ENCODE data around the gene SUN2. TPM values are rescaled to one million over a fixed set of nuclear protein-coding genes. Genes with fewer than 3 reads are reported as not detected.

Gene SUN2
- total and polyA plus RNA-seq, 2 of the 13 experiments (the other 11 are each of a cell fraction or from before 2014, with no cell fraction given) = 45.6 to 56.6 TPM

DNA sequence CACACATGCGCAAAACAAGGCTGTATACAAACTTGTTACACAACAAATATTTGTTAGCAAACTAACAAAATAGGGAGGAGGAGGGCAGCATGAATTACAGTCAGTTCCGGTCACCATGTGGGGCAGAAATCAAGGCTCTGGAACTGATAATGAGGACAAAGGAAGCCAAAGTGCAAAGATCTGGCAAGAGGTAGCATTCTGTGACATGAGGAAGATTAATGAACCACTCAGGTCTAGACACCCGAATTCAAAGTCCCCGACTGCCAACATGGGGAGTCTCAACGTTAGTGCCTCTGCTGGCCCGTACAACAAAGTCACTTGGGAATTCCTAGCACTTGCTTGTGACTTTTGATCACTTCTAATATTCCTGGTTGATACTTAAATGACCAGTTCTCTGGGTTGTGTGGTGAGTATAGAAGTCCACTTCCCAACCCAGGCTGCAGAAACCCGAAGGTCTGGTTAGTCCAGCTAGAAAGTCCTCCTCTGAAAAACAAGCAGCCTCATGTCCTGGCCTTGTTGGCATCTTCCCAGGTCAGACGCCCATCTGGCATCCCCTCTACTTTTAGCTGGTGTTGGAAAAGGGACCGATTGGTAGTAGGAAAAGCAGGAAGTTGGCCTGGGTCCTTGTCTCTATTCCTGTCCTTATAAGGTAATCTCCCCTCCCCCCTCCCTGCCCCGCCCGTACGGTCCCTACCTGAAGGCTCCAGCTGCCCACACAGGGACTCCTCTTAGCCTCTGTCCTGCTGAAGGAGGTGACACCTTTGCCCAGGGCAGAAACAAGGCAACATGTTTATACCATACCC is 1.6 kb downstream of the SUN2 start:
- H3K36me3 ChIP-seq (replicated peaks in 1 of 2; ENCODE audit: control insufficient read depth in 1 of 2, insufficient read depth in 2 of 2, low read length in 2 of 2) = peaks cover 26 to 38% of the 10 kb centered on the region in 2 experiments; a peak in 4 of 5 replicates
- ATAC-seq = peak; percentile 52
- POLR2A ChIA-PET = interaction anchor here (0.6 to 1.6 kb wide), 11 partner anchors 8 to 89 kb away, joined by 3 to 5 read pairs (median 4); partner anchors contain the start of genes GTPBP1 and TOMM22
- intact Hi-C loops (cut with micrococcal nuclease; ENCODE audit: unreplicated experiment) = no loop called here
- 2% methylated on average over 10 of the region's 12 CpGs for WGBS (ENCODE audit: low lambda C conversion rate)
- no peaks in the 10 kb centered on the region; a peak in 1 of 5 replicates for H3K27me3 ChIP-seq (ENCODE audit: control insufficient read depth in 1 of 2, insufficient read depth in 2 of 2, low read length in 2 of 2)
- in situ Hi-C loops (cut with HindIII; ENCODE audit: extremely low pct_ligation_motif_present, low pct_unique_long_range_greater_than_20kb) = no loop called here
- peak overlapping the region; percentile 69 to 92 (median 72) for H3K4me3 ChIP-seq (replicated peaks in 1 of 3; ENCODE audit: insufficient read depth in 1 of 3, low read depth in 2 of 3, low read length in 3 of 3)
- CTCF ChIA-PET (ENCODE audit: low intra/inter-chr PET ratio, low total read pairs) = no interaction called here
- peaks cover 3% of the 10 kb centered on the region for H3K79me2 ChIP-seq (ENCODE audit: insufficient read depth, low read length)
- FAIRE-seq = peak; percentile 87
- H3K4me1 ChIP-seq (ENCODE audit: insufficient read depth, low read length) = peaks cover 46% of the 10 kb centered on the region
- H2AFZ ChIP-seq (ENCODE audit: low read length) = no peak overlapping the region
- peak overlapping the region; percentile 98 for H3K27ac ChIP-seq (ENCODE audit: extremely low read length, insufficient read depth, low read length)
- peak overlapping the region; percentile 99 for H3K4me2 ChIP-seq (ENCODE audit: low read depth, low read length)
- TSS peak; percentile 67 for BruUV-seq (replicated peaks)
- no peaks in the 10 kb centered on the region for H3K9me3 ChIP-seq (ENCODE audit: low read length)
- DNase-seq (ENCODE audit: low spot score) = peak; percentile 88
- H3K9ac ChIP-seq (ENCODE audit: insufficient read depth, low read depth, low read length) = peak overlapping the region; percentile 84
- H4K20me1 ChIP-seq (ENCODE audit: insufficient read depth, low read length) = no peaks in the 10 kb centered on the region
- TF ChIP-seq ERF (CRISPR knock-in tag; IDR thresholded peaks at IDR 0.05) (0 out of 2 replicates have a peak, but pooled peaks have one; percentile 20), CC2D1A (CRISPR knock-in tag; IDR thresholded peaks at IDR 0.05) (0 out of 2 replicates have a peak, but pooled peaks have one; percentile 61), TBX2 (CRISPR knock-in tag; IDR thresholded peaks at IDR 0.05; ENCODE audit: borderline replicate concordance) (peak; percentile 45; the same call in 1 of the 2 replicates), RARA (CRISPR knock-in tag; IDR thresholded peaks at IDR 0.05) (peak; percentile 70), ZNF547 (CRISPR knock-in tag; IDR thresholded peaks at IDR 0.05) (no peak)
- TF ChIP-seq, protein P1, sequence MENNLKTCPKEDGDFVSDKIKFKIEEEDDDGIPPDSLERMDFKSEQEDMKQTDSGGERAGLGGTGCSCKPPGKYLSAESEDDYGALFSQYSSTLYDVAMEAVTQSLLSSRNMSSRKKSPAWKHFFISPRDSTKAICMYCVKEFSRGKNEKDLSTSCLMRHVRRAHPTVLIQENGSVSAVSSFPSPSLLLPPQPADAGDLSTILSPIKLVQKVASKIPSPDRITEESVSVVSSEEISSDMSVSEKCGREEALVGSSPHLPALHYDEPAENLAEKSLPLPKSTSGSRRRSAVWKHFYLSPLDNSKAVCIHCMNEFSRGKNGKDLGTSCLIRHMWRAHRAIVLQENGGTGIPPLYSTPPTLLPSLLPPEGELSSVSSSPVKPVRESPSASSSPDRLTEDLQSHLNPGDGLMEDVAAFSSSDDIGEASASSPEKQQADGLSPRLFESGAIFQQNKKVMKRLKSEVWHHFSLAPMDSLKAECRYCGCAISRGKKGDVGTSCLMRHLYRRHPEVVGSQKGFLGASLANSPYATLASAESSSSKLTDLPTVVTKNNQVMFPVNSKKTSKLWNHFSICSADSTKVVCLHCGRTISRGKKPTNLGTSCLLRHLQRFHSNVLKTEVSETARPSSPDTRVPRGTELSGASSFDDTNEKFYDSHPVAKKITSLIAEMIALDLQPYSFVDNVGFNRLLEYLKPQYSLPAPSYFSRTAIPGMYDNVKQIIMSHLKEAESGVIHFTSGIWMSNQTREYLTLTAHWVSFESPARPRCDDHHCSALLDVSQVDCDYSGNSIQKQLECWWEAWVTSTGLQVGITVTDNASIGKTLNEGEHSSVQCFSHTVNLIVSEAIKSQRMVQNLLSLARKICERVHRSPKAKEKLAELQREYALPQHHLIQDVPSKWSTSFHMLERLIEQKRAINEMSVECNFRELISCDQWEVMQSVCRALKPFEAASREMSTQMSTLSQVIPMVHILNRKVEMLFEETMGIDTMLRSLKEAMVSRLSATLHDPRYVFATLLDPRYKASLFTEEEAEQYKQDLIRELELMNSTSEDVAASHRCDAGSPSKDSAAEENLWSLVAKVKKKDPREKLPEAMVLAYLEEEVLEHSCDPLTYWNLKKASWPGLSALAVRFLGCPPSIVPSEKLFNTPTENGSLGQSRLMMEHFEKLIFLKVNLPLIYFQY (CRISPR knock-in tag; IDR thresholded peaks at IDR 0.05; ENCODE audit: borderline replicate concordance) = peak; percentile 32; the same call in 1 of the 2 replicates
- TF ChIP-seq, protein P2, sequence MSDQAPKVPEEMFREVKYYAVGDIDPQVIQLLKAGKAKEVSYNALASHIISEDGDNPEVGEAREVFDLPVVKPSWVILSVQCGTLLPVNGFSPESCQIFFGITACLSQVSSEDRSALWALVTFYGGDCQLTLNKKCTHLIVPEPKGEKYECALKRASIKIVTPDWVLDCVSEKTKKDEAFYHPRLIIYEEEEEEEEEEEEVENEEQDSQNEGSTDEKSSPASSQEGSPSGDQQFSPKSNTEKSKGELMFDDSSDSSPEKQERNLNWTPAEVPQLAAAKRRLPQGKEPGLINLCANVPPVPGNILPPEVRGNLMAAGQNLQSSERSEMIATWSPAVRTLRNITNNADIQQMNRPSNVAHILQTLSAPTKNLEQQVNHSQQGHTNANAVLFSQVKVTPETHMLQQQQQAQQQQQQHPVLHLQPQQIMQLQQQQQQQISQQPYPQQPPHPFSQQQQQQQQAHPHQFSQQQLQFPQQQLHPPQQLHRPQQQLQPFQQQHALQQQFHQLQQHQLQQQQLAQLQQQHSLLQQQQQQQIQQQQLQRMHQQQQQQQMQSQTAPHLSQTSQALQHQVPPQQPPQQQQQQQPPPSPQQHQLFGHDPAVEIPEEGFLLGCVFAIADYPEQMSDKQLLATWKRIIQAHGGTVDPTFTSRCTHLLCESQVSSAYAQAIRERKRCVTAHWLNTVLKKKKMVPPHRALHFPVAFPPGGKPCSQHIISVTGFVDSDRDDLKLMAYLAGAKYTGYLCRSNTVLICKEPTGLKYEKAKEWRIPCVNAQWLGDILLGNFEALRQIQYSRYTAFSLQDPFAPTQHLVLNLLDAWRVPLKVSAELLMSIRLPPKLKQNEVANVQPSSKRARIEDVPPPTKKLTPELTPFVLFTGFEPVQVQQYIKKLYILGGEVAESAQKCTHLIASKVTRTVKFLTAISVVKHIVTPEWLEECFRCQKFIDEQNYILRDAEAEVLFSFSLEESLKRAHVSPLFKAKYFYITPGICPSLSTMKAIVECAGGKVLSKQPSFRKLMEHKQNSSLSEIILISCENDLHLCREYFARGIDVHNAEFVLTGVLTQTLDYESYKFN (CRISPR knock-in tag; conservative IDR thresholded peaks at IDR 0.05) = peak; percentile 84
- TF ChIP-seq, protein P3, sequence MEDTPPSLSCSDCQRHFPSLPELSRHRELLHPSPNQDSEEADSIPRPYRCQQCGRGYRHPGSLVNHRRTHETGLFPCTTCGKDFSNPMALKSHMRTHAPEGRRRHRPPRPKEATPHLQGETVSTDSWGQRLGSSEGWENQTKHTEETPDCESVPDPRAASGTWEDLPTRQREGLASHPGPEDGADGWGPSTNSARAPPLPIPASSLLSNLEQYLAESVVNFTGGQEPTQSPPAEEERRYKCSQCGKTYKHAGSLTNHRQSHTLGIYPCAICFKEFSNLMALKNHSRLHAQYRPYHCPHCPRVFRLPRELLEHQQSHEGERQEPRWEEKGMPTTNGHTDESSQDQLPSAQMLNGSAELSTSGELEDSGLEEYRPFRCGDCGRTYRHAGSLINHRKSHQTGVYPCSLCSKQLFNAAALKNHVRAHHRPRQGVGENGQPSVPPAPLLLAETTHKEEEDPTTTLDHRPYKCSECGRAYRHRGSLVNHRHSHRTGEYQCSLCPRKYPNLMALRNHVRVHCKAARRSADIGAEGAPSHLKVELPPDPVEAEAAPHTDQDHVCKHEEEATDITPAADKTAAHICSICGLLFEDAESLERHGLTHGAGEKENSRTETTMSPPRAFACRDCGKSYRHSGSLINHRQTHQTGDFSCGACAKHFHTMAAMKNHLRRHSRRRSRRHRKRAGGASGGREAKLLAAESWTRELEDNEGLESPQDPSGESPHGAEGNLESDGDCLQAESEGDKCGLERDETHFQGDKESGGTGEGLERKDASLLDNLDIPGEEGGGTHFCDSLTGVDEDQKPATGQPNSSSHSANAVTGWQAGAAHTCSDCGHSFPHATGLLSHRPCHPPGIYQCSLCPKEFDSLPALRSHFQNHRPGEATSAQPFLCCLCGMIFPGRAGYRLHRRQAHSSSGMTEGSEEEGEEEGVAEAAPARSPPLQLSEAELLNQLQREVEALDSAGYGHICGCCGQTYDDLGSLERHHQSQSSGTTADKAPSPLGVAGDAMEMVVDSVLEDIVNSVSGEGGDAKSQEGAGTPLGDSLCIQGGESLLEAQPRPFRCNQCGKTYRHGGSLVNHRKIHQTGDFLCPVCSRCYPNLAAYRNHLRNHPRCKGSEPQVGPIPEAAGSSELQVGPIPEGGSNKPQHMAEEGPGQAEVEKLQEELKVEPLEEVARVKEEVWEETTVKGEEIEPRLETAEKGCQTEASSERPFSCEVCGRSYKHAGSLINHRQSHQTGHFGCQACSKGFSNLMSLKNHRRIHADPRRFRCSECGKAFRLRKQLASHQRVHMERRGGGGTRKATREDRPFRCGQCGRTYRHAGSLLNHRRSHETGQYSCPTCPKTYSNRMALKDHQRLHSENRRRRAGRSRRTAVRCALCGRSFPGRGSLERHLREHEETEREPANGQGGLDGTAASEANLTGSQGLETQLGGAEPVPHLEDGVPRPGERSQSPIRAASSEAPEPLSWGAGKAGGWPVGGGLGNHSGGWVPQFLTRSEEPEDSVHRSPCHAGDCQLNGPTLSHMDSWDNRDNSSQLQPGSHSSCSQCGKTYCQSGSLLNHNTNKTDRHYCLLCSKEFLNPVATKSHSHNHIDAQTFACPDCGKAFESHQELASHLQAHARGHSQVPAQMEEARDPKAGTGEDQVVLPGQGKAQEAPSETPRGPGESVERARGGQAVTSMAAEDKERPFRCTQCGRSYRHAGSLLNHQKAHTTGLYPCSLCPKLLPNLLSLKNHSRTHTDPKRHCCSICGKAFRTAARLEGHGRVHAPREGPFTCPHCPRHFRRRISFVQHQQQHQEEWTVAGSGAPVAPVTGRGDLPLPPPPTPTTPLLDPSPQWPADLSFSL (CRISPR knock-in tag; IDR thresholded peaks at IDR 0.05) = peak; percentile 70; the same call in 1 of the 2 replicates

All from HepG2 (cell line).